ENCODE data around the gene CCDC51. TPM values are rescaled to one million over a fixed set of nuclear protein-coding genes. Genes with fewer than 3 reads are reported as not detected.

CCDC51 gene
- total and polyA plus RNA-seq, 2 of the 13 experiments (the other 11 are each of a cell fraction or from before 2014, with no cell fraction given): 18.1 to 29.4 TPM

- TF ChIP-seq FOXO4 (CRISPR knock-in tag; conservative IDR thresholded peaks at IDR 0.05) (no peak), SMARCE1 (IDR thresholded peaks at IDR 0.05; ENCODE audit: borderline replicate concordance) (no peak), E2F2 (CRISPR knock-in tag; IDR thresholded peaks at IDR 0.05; ENCODE audit: borderline replicate concordance) (no peak), ZNF709 (CRISPR knock-in tag; IDR thresholded peaks at IDR 0.05) (no peak), SALL1 (CRISPR knock-in tag; IDR thresholded peaks at IDR 0.05) (peak; percentile 57), NFIC (IDR thresholded peaks at IDR 0.05; ENCODE audit: low read length) (no peak), ZFP36L1 (CRISPR knock-in tag; IDR thresholded peaks at IDR 0.05) (no peak), ZBTB21 (CRISPR knock-in tag; IDR thresholded peaks at IDR 0.05) (no peak), THYN1 (CRISPR knock-in tag; IDR thresholded peaks at IDR 0.05; ENCODE audit: borderline replicate concordance, low read depth) (no peak), ZNF530 (CRISPR knock-in tag; IDR thresholded peaks at IDR 0.05; ENCODE audit: low read depth) (no peak), IKZF4 (CRISPR knock-in tag; IDR thresholded peaks at IDR 0.05; ENCODE audit: borderline replicate concordance, low read depth, not compliant biosample characterization) (no peak), TFDP2 (CRISPR knock-in tag; IDR thresholded peaks at IDR 0.05) (no peak), ZNF446 (CRISPR knock-in tag; IDR thresholded peaks at IDR 0.05) (no peak), TIGD3 (CRISPR knock-in tag; IDR thresholded peaks at IDR 0.05; ENCODE audit: borderline replicate concordance) (no peak), ADNP (CRISPR knock-in tag; IDR thresholded peaks at IDR 0.05) (no peak), NFATC3 (CRISPR knock-in tag; IDR thresholded peaks at IDR 0.05) (no peak), ZNF335 (CRISPR knock-in tag; IDR thresholded peaks at IDR 0.05) (peak; percentile 95), ZNF549 (CRISPR knock-in tag; IDR thresholded peaks at IDR 0.05) (no peak), ISL2 (CRISPR knock-in tag; IDR thresholded peaks at IDR 0.05) (peak; percentile 35; the same call in 1 of the 2 replicates), ATF6 (CRISPR knock-in tag; conservative IDR thresholded peaks at IDR 0.05) (no peak), ZNF326 (CRISPR knock-in tag; IDR thresholded peaks at IDR 0.05; ENCODE audit: borderline replicate concordance) (no peak), ZNF576 (CRISPR knock-in tag; IDR thresholded peaks at IDR 0.05) (no peak), SRSF9 (IDR thresholded peaks at IDR 0.05; ENCODE audit: borderline replicate concordance, insufficient read depth, low read depth, low read length, poor library complexity, severe bottlenecking) (no peak)
These were observed 4.0 kb downstream of the CCDC51 start (continued) for GRCh38 chr3:48435774-48436476.

All from HepG2 (cell line).